ENCODE measurements around the gene HRAS. TPM values are rescaled to one million over a fixed set of nuclear protein-coding genes. Genes with fewer than 3 reads are reported as not detected.
A peak's percentile ranks its signal among the peaks of the same experiment; 100 is the strongest.

The HRAS gene
- 65.1 to 77.7 TPM (median 68.0 TPM) in 3 replicates for total RNA-seq
- long read RNA-seq, transcript HRAS-201 (6 exons, 894 nt), result major isoform, 36 of 67 reads
- long read RNA-seq, partial matches to known transcripts, result 6 of 67 reads
- long read RNA-seq, other reads (novel, unspliced or antisense), result 16 of 67 reads

- H3K36me3 Mint-ChIP-seq (ENCODE audit: low read depth), result no peaks in the 10 kb centered on the region
- peak within 1 kb of the TSS; percentile 81 for H3K4me3 Mint-ChIP-seq (ENCODE audit: unreplicated experiment)
- TF ChIP-seq CTCF (IDR thresholded peaks at IDR 0.05), result no peak
- H3K4me1 Mint-ChIP-seq (ENCODE audit: low read depth), result peaks cover 7% of the 10 kb centered on the region
- peak; percentile 99 for DNase-seq (ENCODE audit: low spot score)
- H3K9me3 Mint-ChIP-seq (ENCODE audit: low read depth), result no peaks in the 10 kb centered on the region
- H3K27ac Mint-ChIP-seq (ENCODE audit: unreplicated experiment), result peak within 1 kb of the TSS; percentile 83
- H3K27me3 Mint-ChIP-seq (ENCODE audit: low read depth), result no peaks in the 10 kb centered on the region
Measured at GRCh38 chr11:535519-536454, at the start of gene HRAS. TSS of gene HRAS (minus strand) at chr11:535576.

DNA sequence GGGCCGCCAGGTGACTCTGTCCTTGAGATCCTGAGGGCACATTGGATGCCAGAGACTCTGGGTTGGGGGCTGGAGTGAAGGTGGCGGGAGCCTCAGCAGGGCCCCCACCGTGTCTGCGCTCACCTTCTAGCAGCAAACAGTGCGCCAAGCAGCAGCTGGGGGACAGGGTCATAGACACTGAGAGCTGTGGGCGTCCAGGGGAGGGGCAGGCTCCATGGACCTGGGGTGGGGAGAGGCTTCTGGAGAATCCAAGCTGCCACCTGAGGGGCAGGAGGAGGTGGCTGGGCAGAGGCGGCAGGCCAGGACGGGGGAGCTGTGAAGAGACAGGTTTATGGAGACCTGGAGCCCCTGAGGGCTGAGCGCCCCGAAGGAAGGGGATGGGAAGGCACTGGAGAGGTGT is 48.9 kb upstream of the HRAS start:
- no peak for TF ChIP-seq CTCF (IDR thresholded peaks at IDR 0.05)
- H3K4me3 Mint-ChIP-seq (ENCODE audit: unreplicated experiment), result no peak overlapping the region
- no peaks in the 10 kb centered on the region for H3K27me3 Mint-ChIP-seq (ENCODE audit: low read depth)
- peaks cover 14% of the 10 kb centered on the region for H3K36me3 Mint-ChIP-seq (ENCODE audit: low read depth)
- H3K9me3 Mint-ChIP-seq (ENCODE audit: low read depth), result no peaks in the 10 kb centered on the region
- no peak overlapping the region for H3K27ac Mint-ChIP-seq (ENCODE audit: unreplicated experiment)
- DNase-seq (ENCODE audit: low spot score), result no peak
- H3K4me1 Mint-ChIP-seq (ENCODE audit: low read depth), result peaks cover 34% of the 10 kb centered on the region

GRCh38 chr11:581752-582151 is 46.4 kb upstream of the HRAS start:
- H3K4me3 Mint-ChIP-seq (ENCODE audit: unreplicated experiment), result no peak overlapping the region

DNA sequence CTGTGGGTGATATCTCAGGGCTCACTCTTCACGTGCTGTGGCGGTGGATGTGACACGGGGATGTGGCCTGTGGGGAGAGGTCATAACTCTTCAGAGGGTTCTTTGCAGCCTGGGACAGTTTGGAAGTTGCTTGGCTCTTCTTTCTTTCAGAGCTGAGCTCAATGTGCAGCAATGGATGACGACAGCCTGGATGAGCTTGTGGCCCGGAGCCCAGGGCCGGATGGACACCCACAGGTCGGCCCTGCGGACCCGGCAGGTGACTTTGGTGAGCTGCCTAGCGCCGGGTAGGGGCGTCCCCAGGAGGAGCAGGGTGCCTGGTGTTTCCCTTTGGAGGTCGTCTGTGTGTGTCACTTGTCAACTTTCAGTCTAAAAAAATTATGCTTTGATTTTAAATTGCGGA is 46.0 kb upstream of the HRAS start:
- DNase-seq (ENCODE audit: low spot score), result no peak
- TF ChIP-seq CTCF (IDR thresholded peaks at IDR 0.05), result no peak
- Mint-ChIP-seq H3K36me3 (ENCODE audit: low read depth) (peaks cover 6% of the 10 kb centered on the region), H3K27ac (ENCODE audit: unreplicated experiment) (peak overlapping the region; percentile 1), H3K4me3 (ENCODE audit: unreplicated experiment) (no peak overlapping the region), H3K9me3 (ENCODE audit: low read depth) (no peaks in the 10 kb centered on the region), H3K4me1 (ENCODE audit: low read depth) (peaks cover 37% of the 10 kb centered on the region), H3K27me3 (ENCODE audit: low read depth) (no peaks in the 10 kb centered on the region)

More at GRCh38 chr11:581752-582151, 46.4 kb upstream of the HRAS start:
- Mint-ChIP-seq H3K4me1 (ENCODE audit: low read depth) (peaks cover 40% of the 10 kb centered on the region), H3K9me3 (ENCODE audit: low read depth) (no peaks in the 10 kb centered on the region), H3K27ac (ENCODE audit: unreplicated experiment) (peak overlapping the region; percentile 37), H3K27me3 (ENCODE audit: low read depth) (no peaks in the 10 kb centered on the region), H3K36me3 (ENCODE audit: low read depth) (peaks cover 6% of the 10 kb centered on the region)
- DNase-seq (ENCODE audit: low spot score), result no peak
- no peak for TF ChIP-seq CTCF (IDR thresholded peaks at IDR 0.05)

GRCh38 chr11:579830-580601 is 44.6 kb upstream of the HRAS start:
- Mint-ChIP-seq H3K27ac (ENCODE audit: unreplicated experiment) (peak overlapping the region; percentile 18), H3K36me3 (ENCODE audit: low read depth) (peaks cover 4% of the 10 kb centered on the region), H3K27me3 (ENCODE audit: low read depth) (no peaks in the 10 kb centered on the region), H3K4me1 (ENCODE audit: low read depth) (peaks cover 37% of the 10 kb centered on the region), H3K9me3 (ENCODE audit: low read depth) (no peaks in the 10 kb centered on the region), H3K4me3 (ENCODE audit: unreplicated experiment) (no peak overlapping the region)
- DNase-seq (ENCODE audit: low spot score), result no peak
- no peak for TF ChIP-seq CTCF (IDR thresholded peaks at IDR 0.05)
